SK-N-SH (cell line): ENCODE data around the gene FNDC10. TPM values are rescaled to one million over a fixed set of nuclear protein-coding genes. Genes with fewer than 3 reads are reported as not detected.
"Not testable (repeated sequence)": the region's sequence is repeated elsewhere in the genome, so short reads cannot be mapped to it uniquely, and the experiment has no call there.

Source experiments
- CTCF ChIA-PET: fragments of 300-600, 350-600 bp; formaldehyde crosslinking; extraction: SDS; loops from one replicate; lab custom pipeline; 2021; lab: Yijun Ruan, JAX
- POLR2A ChIA-PET: fragments of 350-600 bp; sonication (Branson Sonifier 250); formaldehyde crosslinking; extraction: SDS; loops from one replicate; lab custom pipeline; 2020; ENCODE audit warnings: antibody characterized with exemption, inconsistent platforms; lab: Yijun Ruan, JAX
- DNase-seq: peaks from one replicate; pipeline ENCODE4 v3.0.0; 2012
- H2AFZ ChIP-seq: fragments of 200-600 bp; sonication (generic); 2 replicates; pipeline ENCODE4 v1.8.1; 2016; ENCODE audit warnings: antibody characterized with exemption, mild to moderate bottlenecking, low read depth
- H3F3A ChIP-seq: fragments of 200-600 bp; sonication (generic); replicated peaks from 2 replicates; pipeline ENCODE3; 2016; ENCODE audit warnings: antibody characterized with exemption, mild to moderate bottlenecking; ENCODE audit not compliant: insufficient read depth
- H3K27ac ChIP-seq, 2 experiments: fragments of 200-500 bp in 1 of 2; fragments of 200-600 bp in 1 of 2; sonication (Bioruptor generic) in 1 of 2; sonication (generic), shearing (Covaris generic) in 1 of 2; 2 replicates each; pipeline versions ENCODE4 v1.5.1 to v1.6.1; 2014 to 2016; ENCODE audit warnings: low read depth in 2 of 2, inconsistent platforms in 1 of 2, low read length in 1 of 2, mild to moderate bottlenecking in 1 of 2, mixed read lengths in 1 of 2
- H3K27me3 ChIP-seq: fragments of 200-600 bp; sonication (generic), shearing (Covaris generic); 2 replicates; pipeline ENCODE4 v1.6.1; 2016; ENCODE audit warnings: mixed run types; ENCODE audit not compliant: insufficient read depth
- H3K36me3 ChIP-seq, 2 experiments: fragments of 200-500 bp in 1 of 2; fragments of 200-600 bp in 1 of 2; sonication (Bioruptor generic) in 1 of 2; sonication (generic) in 1 of 2; replicated peaks in 1 of 2; 2 replicates each; pipeline versions ENCODE3 to v1.5.1; 2014 to 2016; ENCODE audit warnings: low read length in 1 of 2, mild to moderate bottlenecking in 1 of 2; ENCODE audit not compliant: insufficient read depth in 2 of 2, control insufficient read depth in 1 of 2
- H3K4me1 ChIP-seq, 2 experiments: fragments of 200-500 bp in 1 of 2; fragments of 200-600 bp in 1 of 2; sonication (Bioruptor generic) in 1 of 2; sonication (generic), shearing (Covaris generic) in 1 of 2; 2 replicates each; pipeline versions ENCODE4 v1.5.1 to v1.6.1; 2014 to 2016; ENCODE audit warnings: low read depth in 1 of 2, low read length in 1 of 2, mixed run types in 1 of 2; ENCODE audit not compliant: insufficient read depth in 2 of 2, control insufficient read depth in 1 of 2
- H3K4me2 ChIP-seq: fragments of 200-600 bp; sonication (generic), shearing (Covaris generic); 2 replicates; pipeline ENCODE4 v1.6.1; 2017; ENCODE audit warnings: mixed run types
- H3K4me3 ChIP-seq, 2 experiments: fragments of 200-500 bp in 1 of 2; fragments of 200-600 bp in 1 of 2; sonication (Bioruptor generic) in 1 of 2; sonication (generic), shearing (Covaris generic) in 1 of 2; 2 replicates each; pipeline versions ENCODE4 v1.5.1 to v1.8.1; 2014 to 2016; ENCODE audit warnings: low read depth in 2 of 2, inconsistent platforms in 1 of 2, low read length in 1 of 2, mild to moderate bottlenecking in 1 of 2, mixed read lengths in 1 of 2, moderate library complexity in 1 of 2
- H3K79me2 ChIP-seq: fragments of 200-600 bp; sonication (generic); 2 replicates; pipeline ENCODE4 v1.8.1; 2017; ENCODE audit warnings: mild to moderate bottlenecking; ENCODE audit not compliant: insufficient read depth
- H3K9ac ChIP-seq: fragments of 200-600 bp; sonication (generic); 2 replicates; pipeline ENCODE4 v1.6.1; 2017; ENCODE audit warnings: mixed run types
- H3K9me2 ChIP-seq: fragments of 200-600 bp; sonication (generic); 2 replicates; pipeline ENCODE4 v1.6.1; 2017; ENCODE audit warnings: mixed run types
- H3K9me3 ChIP-seq: fragments of 200-600 bp; sonication (generic); 2 replicates; pipeline ENCODE4 v1.6.1; 2017; ENCODE audit warnings: mixed run types, mild to moderate bottlenecking, moderate library complexity
- H4K20me1 ChIP-seq: fragments of 200-600 bp; sonication (generic); 2 replicates; pipeline ENCODE4 v1.6.1; 2017; ENCODE audit warnings: mild to moderate bottlenecking, mixed run types; ENCODE audit not compliant: insufficient read depth
- CHD2 ChIP-seq: fragments of 150-350 bp; IDR thresholded peaks from 2 replicates; pipeline ENCODE4 v1.6.1; 2018; ENCODE audit warnings: low read length; ENCODE audit not compliant: partially characterized antibody
- FOXJ3 ChIP-seq: sonication (generic); formaldehyde crosslinking; IDR thresholded peaks from 2 replicates; pipeline ENCODE4 v1.5.1; 2020; ENCODE audit warnings: mild to moderate bottlenecking, missing genetic modification reagents
- FOXM1 ChIP-seq: IDR thresholded peaks from 2 replicates; pipeline ENCODE4 v1.4.0; 2012; ENCODE audit warnings: low read depth, mild to moderate bottlenecking
- GATA2 ChIP-seq: sonication (generic); formaldehyde crosslinking; IDR thresholded peaks from 2 replicates; pipeline ENCODE4 v1.5.0; 2020; ENCODE audit warnings: mild to moderate bottlenecking, missing genetic modification reagents
- JUND ChIP-seq: IDR thresholded peaks from 2 replicates; pipeline ENCODE4 v1.4.0; 2012
- MEF2A ChIP-seq: IDR thresholded peaks from 2 replicates; pipeline ENCODE4 v1.4.0; 2012; ENCODE audit warnings: low read depth, borderline replicate concordance
- NFIC ChIP-seq: IDR thresholded peaks from 2 replicates; pipeline ENCODE4 v1.4.0; 2012; ENCODE audit warnings: borderline replicate concordance
- POLR2AphosphoS5 ChIP-seq: IDR thresholded peaks from 2 replicates; pipeline ENCODE4 v1.6.1; 2012; ENCODE audit warnings: low read depth, low read length
- SMC3 ChIP-seq: IDR thresholded peaks from 2 replicates; pipeline ENCODE4 v1.6.1; 2012; ENCODE audit warnings: low read depth, low read length, improper control_type of control experiment
- TAF1 ChIP-seq: IDR thresholded peaks from 2 replicates; pipeline ENCODE4 v1.6.1; 2012; ENCODE audit warnings: low read depth, mild to moderate bottlenecking, low read length, moderate library complexity, borderline replicate concordance
- WGBS: methylation state at CpG from one replicate; pipeline ENCODE4 v1.1.6; 2017; ENCODE audit warnings: low lambda C conversion rate; 5-methylcytosine and 5-hydroxymethylcytosine counted together
- polyA plus RNA-seq, 3 experiments: library from polyadenylated mRNA; depleted of rRNA; stranded (reverse); fragments of >200 nt; gene quantifications; 2 replicates each; pipeline ENCODE4 v1.2.3, GENCODE V29; 2012

Gene FNDC10
- polyA plus RNA-seq, 1 of the 3 experiments (the other 2 are of a cell fraction): 6.7 TPM

DNA sequence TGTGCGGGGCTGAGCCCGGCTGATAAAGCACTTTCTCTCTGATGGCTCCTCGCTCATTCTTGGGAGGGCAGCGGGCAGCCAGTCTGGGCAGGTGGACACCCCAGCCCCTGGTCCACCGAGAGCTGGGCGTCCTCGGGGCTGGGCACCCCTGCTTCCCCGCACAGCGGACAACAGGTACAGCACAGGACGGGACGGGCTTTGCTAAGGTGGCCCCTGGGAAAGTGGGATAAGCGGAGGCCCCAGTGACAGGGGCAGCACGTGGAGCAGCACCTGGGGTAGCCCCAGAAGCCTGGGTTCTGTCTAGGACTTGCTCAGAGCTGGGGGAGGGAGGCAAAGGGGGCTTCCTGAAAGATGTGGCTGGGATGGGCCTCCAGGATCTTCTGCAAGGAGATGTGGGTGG, 34.7 kb upstream of the FNDC10 start:
- POLR2A ChIA-PET, H3K27me3 ChIP-seq, H4K20me1 ChIP-seq, H3K36me3 ChIP-seq, H3K9me3 ChIP-seq, H3F3A ChIP-seq, H3K27ac ChIP-seq, H2AFZ ChIP-seq, H3K9me2 ChIP-seq, H3K79me2 ChIP-seq, H3K4me2 ChIP-seq, CTCF ChIA-PET, H3K4me1 ChIP-seq, H3K9ac ChIP-seq, DNase-seq, H3K4me3 ChIP-seq: not testable (repeated sequence)
- 74% methylated on average over 3 of the region's 13 CpGs for WGBS

DNA sequence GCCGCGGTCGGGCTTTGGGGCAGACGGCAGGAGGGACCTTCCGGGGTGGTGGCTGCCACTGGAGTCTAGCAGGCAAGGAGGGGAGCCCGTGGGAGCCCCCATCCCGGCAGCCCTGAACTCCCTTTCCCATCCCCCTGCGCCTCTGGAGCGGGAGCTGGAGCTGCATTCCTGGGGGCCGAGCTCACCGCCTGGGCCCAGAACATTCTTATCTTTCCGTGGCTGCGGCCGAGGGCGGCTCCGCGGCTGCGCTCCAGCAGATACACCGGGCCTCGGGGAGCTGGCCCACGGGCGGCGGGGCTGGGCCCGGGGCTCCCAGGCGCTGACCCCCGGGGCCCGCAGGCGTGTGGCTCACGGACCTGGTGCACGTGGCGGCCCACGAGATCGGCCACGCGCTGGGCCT, 33.5 kb upstream of the FNDC10 start:
- H3K4me2 ChIP-seq, H3K79me2 ChIP-seq, H4K20me1 ChIP-seq, H3K9ac ChIP-seq, H3K4me1 ChIP-seq, H2AFZ ChIP-seq, H3F3A ChIP-seq, H3K9me3 ChIP-seq, H3K27ac ChIP-seq, POLR2A ChIA-PET, H3K36me3 ChIP-seq, CTCF ChIA-PET, DNase-seq, H3K9me2 ChIP-seq, H3K4me3 ChIP-seq, H3K27me3 ChIP-seq: not testable (repeated sequence)
- WGBS: no CpG with 5 or more reads among the region's 35 CpGs

DNA sequence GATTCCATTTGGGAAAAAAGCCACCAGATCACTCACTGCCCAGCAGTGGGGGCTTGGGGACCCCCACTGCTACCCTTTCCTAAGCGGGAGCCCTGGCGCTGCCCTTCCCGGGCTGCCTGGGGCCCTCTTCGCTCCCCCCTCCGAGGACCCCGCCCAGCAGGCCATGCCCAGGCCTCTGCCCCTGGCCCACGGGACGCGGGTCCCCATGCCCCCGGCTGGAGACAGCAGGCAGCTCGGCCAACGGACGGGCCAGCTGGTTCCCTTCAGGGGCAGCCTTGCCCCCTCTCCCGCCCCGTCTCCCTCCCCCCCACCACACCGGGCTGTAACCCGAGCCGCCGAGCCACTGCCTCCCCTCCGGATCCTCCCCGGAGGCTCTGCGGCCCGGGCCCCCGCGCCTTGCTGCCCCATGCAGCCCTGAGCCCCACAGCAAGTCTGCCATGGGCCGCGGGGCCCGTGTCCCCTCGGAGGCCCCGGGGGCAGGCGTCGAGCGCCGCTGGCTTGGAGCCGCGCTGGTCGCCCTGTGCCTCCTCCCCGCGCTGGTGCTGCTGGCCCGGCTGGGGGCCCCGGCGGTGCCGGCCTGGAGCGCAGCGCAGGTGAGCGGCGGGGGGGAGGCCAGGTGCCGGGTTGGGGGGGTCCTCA, 32.0 kb upstream of the FNDC10 start, which contains the start of gene MMP23B:
MMP23B (plus strand) TSS at position 392 of the 639 bp plus-strand sequence; CDS start at position 438, 46 bp downstream.
- Histone ChIP-seq H3F3A (no peaks in the 10 kb centered on the region), H3K36me3 (peaks cover 0 to 6% of the 10 kb centered on the region in 2 experiments), H3K27me3 (no peaks in the 10 kb centered on the region), H3K79me2 (no peaks in the 10 kb centered on the region), H3K9me2 (no peaks in the 10 kb centered on the region), H3K9me3 (no peaks in the 10 kb centered on the region), H2AFZ (no peak within 1 kb of the TSS), H3K27ac (no peak within 1 kb of the TSS), H4K20me1 (no peaks in the 10 kb centered on the region), H3K4me2 (no peak within 1 kb of the TSS), H3K4me1 (no peaks in the 10 kb centered on the region), H3K9ac (no peak within 1 kb of the TSS), H3K4me3 (no peak within 1 kb of the TSS)
- peak; percentile 61 for DNase-seq
- TF ChIP-seq MEF2A (no peak), FOXJ3 (no peak), GATA2 (CRISPR knock-in tag) (no peak), CHD2 (no peak), SMC3 (no peak), FOXM1 (no peak), NFIC (no peak), JUND (no peak), TAF1 (no peak), POLR2AphosphoS5 (no peak)
- 71% methylated on average over 12 of the region's 48 CpGs for WGBS
- ChIA-PET CTCF (no interaction called here), POLR2A (no interaction called here)
